Activated CD4-positive, CD25-positive, alpha-beta regulatory T cell treated with anti-CD3 and anti-CD28 coated beads, Interleukin-2, amount 50 U/mL, for 72 hours (primary cell): ENCODE results near the gene HIF1AN.

Experiments used
- DNase-seq: peaks from one replicate; pipeline ENCODE4 v3.0.0; 2021

The HIF1AN gene

GRCh38 chr10:100522107-100522801 is 13.5 kb upstream of the HIF1AN start:
- no peak for DNase-seq

- DNase-seq, result no peak
Observed at GRCh38 chr10:100522945-100523344, 12.8 kb upstream of the HIF1AN start.

- DNase-seq, result no peak
Observed at GRCh38 chr10:100524206-100524605, 11.5 kb upstream of the HIF1AN start.

DNA sequence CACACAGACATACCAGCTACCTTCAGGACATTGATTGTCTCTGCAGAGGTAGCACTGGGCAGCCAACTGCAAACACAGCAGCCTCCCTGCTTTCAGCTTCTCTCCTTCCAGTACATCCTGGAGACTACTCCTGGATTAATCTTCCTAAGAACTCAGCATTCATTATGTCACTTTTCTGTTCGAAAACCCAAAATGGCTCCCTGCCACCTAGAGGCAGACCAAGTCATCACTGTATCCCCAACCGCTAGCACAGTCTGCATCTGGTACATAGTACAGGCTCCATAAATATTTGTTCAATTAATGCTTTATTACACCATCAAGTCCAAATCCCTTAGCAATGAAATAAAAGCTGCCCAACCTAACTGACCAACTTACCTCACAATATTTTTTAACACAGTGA is 11.1 kb upstream of the HIF1AN start:
- no peak for DNase-seq

DNA sequence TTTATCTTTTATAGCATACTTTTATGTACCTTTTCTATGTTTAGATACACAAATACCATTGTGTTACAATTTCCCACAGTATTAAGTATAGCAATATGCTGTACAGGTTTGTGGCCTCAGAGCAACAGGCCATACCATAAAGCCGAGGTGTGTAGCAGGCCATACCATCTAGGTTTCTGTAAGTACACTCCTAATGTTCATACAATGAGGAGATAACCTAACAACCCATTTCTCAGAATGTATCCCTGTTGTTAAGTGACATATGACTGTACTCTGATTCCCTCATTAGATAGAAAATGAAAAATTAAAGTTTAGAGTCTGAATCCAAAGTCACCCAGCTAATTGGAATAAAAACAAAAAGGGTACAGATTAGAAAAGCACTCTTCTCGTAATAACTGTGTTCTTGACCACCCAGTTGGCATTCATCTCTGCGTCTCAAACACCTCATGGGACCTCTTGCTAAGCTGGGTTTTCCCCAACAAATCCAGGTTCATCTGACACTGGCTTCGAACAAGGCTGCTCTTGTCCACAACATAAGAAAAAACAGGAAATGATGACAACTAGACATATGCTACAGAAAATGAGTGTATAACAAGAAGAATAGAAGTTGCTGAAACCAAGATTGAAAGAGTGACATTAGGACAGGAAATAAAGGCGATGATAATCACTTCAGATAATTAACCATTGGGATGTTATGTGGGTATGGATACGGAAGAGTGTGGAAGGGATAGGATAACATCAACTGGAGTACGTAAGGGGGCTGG is 7.4 kb upstream of the HIF1AN start:
- DNase-seq, result no peak

DNA sequence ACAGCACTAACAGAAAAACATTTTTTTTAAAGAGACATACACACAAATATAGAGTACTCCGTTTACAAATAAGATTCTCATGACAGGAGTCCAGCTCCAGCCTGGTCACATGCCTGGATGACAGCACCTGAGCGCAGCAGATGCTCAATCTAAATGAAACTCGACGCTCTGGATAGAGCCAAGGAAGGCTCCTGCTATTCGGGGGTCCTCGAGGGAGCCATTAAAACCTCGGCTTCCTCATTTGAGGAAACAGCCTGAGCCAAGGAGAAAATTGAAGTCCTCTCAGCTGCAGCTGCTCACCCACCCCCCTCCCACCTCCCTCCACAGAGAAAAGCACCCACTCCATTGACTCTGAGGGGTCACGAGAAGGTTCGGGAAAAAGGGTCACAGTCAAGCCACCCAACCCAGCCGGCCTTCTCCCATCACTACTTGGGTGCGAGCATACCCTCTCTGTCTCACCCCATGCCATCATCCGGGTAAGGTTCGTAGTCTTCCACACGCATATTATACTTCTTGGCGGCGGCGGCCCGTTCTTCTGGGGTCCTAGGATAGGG is 6.7 kb upstream of the HIF1AN start:
- no peak for DNase-seq

GRCh38 chr10:100529475-100530298 is 6.1 kb upstream of the HIF1AN start, which contains the start of gene NDUFB8:
Gene NDUFB8 (minus strand): TSS chr10:100529871. CDS start chr10:100529851, 20 bp downstream.
- peak; percentile 87 for DNase-seq

- no peak for DNase-seq
Observed at GRCh38 chr10:100531761-100532160, 4.0 kb upstream of the HIF1AN start.

- DNase-seq, result no peak
Observed at GRCh38 chr10:100534726-100535125, 1.0 kb upstream of the HIF1AN start.

- no peak for DNase-seq
Observed at GRCh38 chr10:100535338-100535714, 417 bp upstream of the HIF1AN start.

DNA sequence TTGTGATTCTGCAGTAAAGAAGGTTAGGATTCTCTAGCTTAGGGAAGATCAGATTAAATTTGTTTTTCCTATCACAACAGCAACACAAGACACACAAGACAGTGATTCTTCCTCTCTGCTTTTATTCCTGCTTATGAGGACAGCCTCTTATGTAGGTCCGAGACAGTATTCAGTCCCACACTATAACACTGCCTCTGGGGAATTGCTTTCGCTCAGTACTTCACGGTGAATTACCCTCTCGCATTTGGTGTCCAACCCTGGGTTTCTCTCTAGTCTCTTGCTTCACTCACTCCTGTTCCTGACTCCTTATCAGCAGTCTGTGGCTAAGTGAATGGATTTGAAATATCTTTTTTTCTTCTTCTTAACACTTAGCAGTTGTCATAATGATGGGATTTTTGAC is 1.7 kb downstream of the HIF1AN start:
- DNase-seq, result no peak

GRCh38 chr10:100544950-100545349 is 9.2 kb downstream of the HIF1AN start:
- no peak for DNase-seq

DNA sequence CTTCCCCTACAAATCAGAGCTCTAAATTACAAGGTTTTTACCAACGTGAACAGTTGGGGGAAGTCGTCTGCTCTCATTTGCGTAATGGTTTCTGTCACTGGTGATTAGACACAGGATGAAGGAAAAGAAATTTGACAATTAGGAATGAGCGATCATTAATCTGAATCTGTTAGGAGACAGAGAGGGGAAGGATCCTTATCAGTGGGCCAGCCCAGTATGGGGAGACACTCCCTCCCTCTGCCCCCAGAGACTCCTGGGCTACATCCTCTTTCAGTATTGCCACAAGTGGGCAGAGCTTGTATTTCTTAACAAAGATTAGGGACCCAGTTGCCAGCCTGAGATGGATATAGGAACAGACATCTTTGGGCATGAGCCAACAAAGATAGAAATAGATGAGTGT is 15.5 kb downstream of the HIF1AN start:
- no peak for DNase-seq

DNA sequence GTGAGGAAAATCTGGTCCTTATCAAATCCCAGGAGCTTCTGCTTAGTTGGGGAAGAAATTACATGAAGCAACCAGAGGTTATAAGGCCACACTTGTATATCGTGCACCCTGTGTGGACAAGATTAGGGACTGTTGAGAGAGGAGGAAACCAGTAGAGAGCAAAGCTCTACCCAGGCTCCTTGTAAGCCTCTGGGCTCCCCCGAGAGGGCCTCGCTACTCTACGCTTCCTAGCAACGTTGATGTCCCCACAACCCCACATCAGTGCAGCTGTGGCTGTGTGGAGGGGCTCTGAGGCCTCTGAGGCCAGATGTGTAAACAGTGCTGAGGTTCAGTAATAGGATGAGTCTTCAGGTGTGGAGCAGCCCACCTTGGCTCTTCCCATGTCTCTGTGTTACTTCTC is 16.0 kb downstream of the HIF1AN start:
- no peak for DNase-seq

DNA sequence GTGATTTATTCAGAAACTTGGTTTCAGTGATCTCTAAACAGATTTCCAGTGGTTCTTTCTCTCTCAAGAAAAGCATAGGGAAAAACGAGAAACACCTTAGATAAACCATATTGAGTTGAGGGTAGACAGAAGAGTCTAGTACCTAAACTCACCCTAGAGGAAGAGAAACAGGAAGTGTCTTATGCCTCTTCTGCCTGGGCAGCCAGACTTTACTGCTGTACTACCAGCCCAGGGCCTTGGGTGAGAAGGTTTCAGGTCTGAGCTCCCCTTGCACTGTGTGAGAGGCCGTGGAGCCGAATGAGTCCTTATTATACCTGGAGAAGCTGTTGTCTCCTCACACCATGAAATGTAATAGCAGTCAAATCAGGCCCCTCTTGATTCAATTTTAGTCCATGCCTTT is 18.2 kb downstream of the HIF1AN start:
- DNase-seq, result no peak

GRCh38 chr10:100554902-100555301 is 19.2 kb downstream of the HIF1AN start:
- no peak for DNase-seq

- no peak for DNase-seq
Observed at GRCh38 chr10:100560248-100560647, 24.5 kb downstream of the HIF1AN start.

DNA sequence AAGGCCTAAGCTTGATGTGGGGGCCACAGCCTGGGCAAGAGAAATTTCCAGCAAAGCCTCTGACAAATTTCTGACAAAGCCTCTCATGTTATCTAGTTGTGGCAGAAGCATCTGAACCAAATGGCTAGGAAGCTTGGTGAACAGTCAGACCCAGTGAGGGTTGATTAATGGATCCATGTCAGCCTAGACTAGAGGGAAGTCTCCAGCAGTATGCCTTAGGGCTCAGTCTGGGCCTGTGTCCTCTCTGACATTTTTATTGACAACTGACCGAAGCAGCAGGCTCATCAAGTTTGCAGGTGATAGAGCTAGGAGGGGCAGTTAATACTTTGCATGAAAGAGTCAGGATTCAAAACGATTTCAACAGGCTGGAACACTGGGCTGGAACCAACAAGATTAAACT is 25.3 kb downstream of the HIF1AN start:
- no peak for DNase-seq

- peak; percentile 68 for DNase-seq
Observed at GRCh38 chr10:100562008-100562672, 26.4 kb downstream of the HIF1AN start.

DNA sequence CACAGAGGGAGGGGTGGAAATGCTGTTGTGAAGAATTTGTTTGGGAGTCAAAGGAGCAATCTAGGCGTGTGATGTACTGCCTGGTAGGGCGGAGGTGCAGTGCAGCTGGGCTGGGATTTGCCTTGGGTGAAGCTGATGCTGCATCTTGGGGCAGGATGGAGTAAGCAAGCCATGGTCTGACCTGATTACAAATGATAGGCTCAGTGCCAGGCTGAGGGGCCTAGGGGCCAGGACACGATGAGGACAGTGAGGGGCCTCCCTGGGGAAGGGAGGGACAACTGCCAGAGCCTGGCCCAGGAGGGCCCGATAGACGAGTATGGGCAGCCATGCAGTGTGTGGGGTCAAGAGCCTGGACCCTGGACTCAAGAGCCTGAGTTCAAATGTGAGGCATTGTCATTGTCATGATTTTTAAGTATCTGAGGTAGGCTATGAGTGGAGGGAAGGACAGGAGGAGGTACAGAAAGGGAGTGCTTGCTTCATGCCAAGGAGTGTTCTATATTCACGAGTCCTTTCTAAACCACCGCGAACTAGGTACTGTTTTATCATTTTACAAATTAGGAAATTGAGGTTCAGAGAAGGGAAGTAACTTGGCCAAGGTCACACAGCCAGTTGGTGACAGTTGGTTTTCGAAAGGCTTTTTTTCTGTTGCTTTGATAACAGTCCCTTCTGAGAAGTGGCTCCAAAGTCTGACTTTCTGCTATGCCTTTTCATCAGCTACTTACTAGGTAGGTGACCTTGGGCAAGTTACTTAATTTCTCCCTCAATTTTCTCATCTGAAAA is 29.7 kb downstream of the HIF1AN start:
- no peak for DNase-seq

DNA sequence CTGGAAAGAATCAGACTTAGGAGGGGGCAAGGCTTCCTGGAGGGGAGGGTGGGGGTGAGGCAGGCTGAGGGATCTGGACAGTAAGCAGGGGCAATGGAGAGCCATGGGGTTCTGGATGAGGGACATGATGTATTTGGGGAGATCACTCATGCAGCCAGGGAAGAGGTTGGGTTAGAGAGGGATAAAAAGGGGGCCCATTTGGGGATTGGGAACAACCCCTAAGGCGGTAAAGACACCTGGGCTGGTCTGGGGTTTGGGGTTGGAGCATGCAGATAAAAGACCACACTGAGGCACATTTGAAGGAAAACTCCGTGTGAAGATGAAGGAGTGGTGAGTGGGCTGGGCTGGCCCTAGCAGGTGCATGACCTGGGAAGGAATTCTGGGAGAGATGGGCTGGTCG is 30.8 kb downstream of the HIF1AN start:
- DNase-seq, result no peak

DNA sequence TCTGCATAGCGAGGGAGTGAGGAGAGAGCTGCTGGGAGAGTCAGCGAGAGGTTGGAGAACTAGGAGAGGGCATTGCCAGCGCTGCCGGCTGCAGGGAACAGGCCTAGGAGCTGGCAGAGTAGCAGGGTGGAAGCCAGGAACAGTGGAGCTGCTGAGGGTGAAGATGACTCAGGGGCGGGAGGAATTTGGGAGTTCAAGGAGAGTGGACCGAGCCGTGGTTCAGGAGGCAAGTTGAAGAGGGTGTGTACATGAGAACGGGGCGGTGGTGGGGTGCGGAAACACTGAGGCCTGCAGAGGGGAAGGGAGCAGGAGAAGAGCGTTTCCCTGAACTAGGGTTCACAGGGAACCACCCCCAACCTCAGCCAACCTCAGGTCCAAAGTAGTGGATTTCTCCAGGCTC is 31.5 kb downstream of the HIF1AN start:
- no peak for DNase-seq
